ENCODE data around the gene RCN1. TPM values are rescaled to one million over a fixed set of nuclear protein-coding genes. Genes with fewer than 3 reads are reported as not detected.
"Not testable (repeated sequence)": the region's sequence is repeated elsewhere in the genome, so short reads cannot be mapped to it uniquely, and the experiment has no call there.

Gene RCN1
- total RNA-seq, 1 donor from 2014 or later, result 246 TPM

GRCh38 chr11:32062540-32062939 is 28.3 kb upstream of the RCN1 start:
- Mint-ChIP-seq H3K9me3 (no peaks in the 10 kb centered on the region), H3K27me3 (ENCODE audit: insufficient read depth, low read depth) (peaks cover 4% of the 10 kb centered on the region), H3K4me3 (no peak overlapping the region), H3K4me1 (peaks cover 6% of the 10 kb centered on the region), H3K36me3 (no peaks in the 10 kb centered on the region), H3K27ac (no peak overlapping the region)
- Histone ChIP-seq H3K36me3 (no peaks in the 10 kb centered on the region), H3K4me3 (no peak overlapping the region), H3K9me3 (ENCODE audit: low read depth) (no peaks in the 10 kb centered on the region), H3K27me3 (no peaks in the 10 kb centered on the region), H3F3A (ENCODE audit: low read depth) (no peaks in the 10 kb centered on the region), H4K20me1 (ENCODE audit: low read depth) (no peaks in the 10 kb centered on the region), H3K27ac (no peak overlapping the region), H2AFZ (replicated peaks) (no peak overlapping the region), H3K79me2 (ENCODE audit: low read depth) (no peaks in the 10 kb centered on the region), H3K9ac (no peak overlapping the region), H3K4me2 (no peak overlapping the region), H3K4me1 (no peaks in the 10 kb centered on the region)
- TF ChIP-seq, protein P1, sequence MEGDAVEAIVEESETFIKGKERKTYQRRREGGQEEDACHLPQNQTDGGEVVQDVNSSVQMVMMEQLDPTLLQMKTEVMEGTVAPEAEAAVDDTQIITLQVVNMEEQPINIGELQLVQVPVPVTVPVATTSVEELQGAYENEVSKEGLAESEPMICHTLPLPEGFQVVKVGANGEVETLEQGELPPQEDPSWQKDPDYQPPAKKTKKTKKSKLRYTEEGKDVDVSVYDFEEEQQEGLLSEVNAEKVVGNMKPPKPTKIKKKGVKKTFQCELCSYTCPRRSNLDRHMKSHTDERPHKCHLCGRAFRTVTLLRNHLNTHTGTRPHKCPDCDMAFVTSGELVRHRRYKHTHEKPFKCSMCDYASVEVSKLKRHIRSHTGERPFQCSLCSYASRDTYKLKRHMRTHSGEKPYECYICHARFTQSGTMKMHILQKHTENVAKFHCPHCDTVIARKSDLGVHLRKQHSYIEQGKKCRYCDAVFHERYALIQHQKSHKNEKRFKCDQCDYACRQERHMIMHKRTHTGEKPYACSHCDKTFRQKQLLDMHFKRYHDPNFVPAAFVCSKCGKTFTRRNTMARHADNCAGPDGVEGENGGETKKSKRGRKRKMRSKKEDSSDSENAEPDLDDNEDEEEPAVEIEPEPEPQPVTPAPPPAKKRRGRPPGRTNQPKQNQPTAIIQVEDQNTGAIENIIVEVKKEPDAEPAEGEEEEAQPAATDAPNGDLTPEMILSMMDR (IDR thresholded peaks at IDR 0.05), result no peak
- no peak for TF ChIP-seq EZH2 (IDR thresholded peaks at IDR 0.05)
- TF ChIP-seq EZH2phosphoT487 (IDR thresholded peaks at IDR 0.05), result no peak
- no peak for DNase-seq (ENCODE audit: low spot score)

- not testable (repeated sequence) for H3K4me3 Mint-ChIP-seq; H3K27me3 Mint-ChIP-seq (ENCODE audit: insufficient read depth, low read depth); H3K36me3 ChIP-seq; H3K79me2 ChIP-seq (ENCODE audit: low read depth); H3K4me1 ChIP-seq; H3K27ac ChIP-seq; H3K27ac Mint-ChIP-seq; DNase-seq (ENCODE audit: low spot score); H3K9me3 ChIP-seq (ENCODE audit: low read depth); H3K9me3 Mint-ChIP-seq; H3K4me1 Mint-ChIP-seq; H4K20me1 ChIP-seq (ENCODE audit: low read depth); H3K36me3 Mint-ChIP-seq; H3K9ac ChIP-seq; H3K4me2 ChIP-seq; H3K27me3 ChIP-seq; H3F3A ChIP-seq (ENCODE audit: low read depth); H3K4me3 ChIP-seq
- peak overlapping the region; percentile 65 for H2AFZ ChIP-seq (replicated peaks)
These were observed 27.8 kb upstream of the RCN1 start for GRCh38 chr11:32063031-32063430.

GRCh38 chr11:32065865-32066629 is 24.8 kb upstream of the RCN1 start:
- no peaks in the 10 kb centered on the region for H3K27me3 Mint-ChIP-seq (ENCODE audit: insufficient read depth, low read depth)
- H3K4me3 Mint-ChIP-seq, result no peak overlapping the region

More at GRCh38 chr11:32065865-32066629, 24.8 kb upstream of the RCN1 start:
- Mint-ChIP-seq H3K9me3 (no peaks in the 10 kb centered on the region), H3K36me3 (no peaks in the 10 kb centered on the region), H3K27ac (no peak overlapping the region), H3K4me1 (peaks cover 14% of the 10 kb centered on the region)
- Histone ChIP-seq H2AFZ (replicated peaks) (no peak overlapping the region), H3F3A (ENCODE audit: low read depth) (no peaks in the 10 kb centered on the region), H3K4me1 (peaks cover 8% of the 10 kb centered on the region), H3K4me2 (no peak overlapping the region), H3K79me2 (ENCODE audit: low read depth) (no peaks in the 10 kb centered on the region), H3K27me3 (no peaks in the 10 kb centered on the region), H3K9ac (no peak overlapping the region), H3K36me3 (no peaks in the 10 kb centered on the region), H4K20me1 (ENCODE audit: low read depth) (no peaks in the 10 kb centered on the region), H3K4me3 (no peak overlapping the region), H3K27ac (no peak overlapping the region), H3K9me3 (ENCODE audit: low read depth) (no peaks in the 10 kb centered on the region)
- TF ChIP-seq EZH2 (IDR thresholded peaks at IDR 0.05) (no peak), EZH2phosphoT487 (IDR thresholded peaks at IDR 0.05) (no peak)
- TF ChIP-seq, protein P1 (IDR thresholded peaks at IDR 0.05), result no peak
- no peak for DNase-seq (ENCODE audit: low spot score)

Data from neural progenitor cell (in vitro differentiated cells).